CD4-positive, alpha-beta T cell treated with Interleukin-17A for 1 hour (primary cell): ENCODE results near the gene DCLRE1B.

Source experiments
- DNase-seq: peaks from one replicate; pipeline ENCODE4 v3.0.0-alpha.2; 2020

Gene DCLRE1B

DNA sequence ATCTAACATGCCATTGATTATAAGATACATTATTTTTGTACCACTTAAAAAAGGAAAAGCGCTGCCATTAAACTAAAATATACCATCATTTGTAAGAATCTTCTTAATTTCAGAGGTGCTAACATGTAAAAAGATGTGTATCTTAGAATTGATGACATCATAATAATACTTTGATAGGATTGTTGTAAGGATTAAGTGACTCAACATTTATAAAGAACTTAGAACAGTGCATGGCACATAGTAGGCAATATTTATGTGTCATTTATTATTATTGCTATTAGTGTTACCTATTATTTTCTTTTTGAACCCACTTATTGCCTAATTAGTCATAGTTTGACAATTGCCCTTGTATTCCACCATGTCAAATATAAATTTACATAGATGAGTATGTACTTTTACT lies 45.8 kb downstream of the DCLRE1B start:
- no peak for DNase-seq

DNA sequence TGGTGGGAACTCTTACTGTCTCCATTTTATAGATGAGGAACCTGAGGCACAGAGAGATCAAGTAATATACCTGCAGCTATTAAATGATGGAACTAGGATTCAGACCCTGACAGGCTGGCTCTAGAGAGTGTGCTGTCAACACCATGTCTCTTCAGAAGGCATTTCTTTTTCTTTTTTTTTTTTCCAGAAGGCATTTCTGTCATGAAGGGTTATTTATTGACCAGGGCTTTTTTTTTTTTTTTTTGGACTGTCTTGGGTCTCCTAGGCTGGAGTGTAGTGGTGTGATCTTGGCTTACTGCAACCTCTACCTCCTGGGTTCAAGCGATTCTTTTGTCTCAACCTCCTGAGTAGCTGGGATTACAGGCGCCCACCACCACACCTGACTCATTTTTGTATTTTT lies 46.6 kb downstream of the DCLRE1B start:
- DNase-seq: no peak

DNA sequence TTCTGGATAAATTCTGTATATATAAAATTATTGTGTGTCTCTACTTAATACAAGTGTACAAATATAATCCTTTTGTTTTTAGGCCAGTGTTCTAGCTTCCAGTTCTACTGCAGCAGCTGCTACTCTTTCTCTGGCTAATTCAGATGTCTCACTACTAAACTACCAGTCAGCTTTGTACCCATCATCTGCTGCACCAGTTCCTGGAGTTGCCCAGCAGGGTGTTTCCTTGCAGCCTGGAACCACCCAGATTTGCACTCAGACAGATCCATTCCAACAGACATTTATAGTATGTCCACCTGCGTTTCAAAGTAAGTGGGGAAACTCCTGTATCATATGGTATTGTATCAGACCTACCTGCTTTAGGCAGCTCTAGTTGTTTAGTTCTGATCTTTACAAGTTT lies 52.9 kb downstream of the DCLRE1B start:
- no peak for DNase-seq

DNA sequence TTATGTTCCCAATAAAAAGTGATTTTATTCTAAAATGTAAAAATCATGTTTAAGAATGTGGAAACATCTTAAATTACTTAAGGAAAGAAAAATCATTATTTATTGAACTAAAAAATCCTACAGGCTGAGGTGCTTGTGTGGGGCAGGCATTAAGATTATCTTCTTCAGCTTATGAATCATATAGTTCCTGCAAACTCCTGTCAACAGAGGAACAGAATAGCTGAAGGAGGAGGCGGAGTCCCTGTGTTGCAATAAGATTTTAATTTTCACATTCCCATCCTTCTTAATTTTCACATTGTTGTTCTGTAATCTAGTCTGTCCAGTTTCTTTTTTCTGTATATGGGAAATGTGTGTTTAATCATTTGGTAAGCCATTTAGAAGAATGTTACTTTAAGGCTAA lies 53.6 kb downstream of the DCLRE1B start:
- no peak for DNase-seq

DNA sequence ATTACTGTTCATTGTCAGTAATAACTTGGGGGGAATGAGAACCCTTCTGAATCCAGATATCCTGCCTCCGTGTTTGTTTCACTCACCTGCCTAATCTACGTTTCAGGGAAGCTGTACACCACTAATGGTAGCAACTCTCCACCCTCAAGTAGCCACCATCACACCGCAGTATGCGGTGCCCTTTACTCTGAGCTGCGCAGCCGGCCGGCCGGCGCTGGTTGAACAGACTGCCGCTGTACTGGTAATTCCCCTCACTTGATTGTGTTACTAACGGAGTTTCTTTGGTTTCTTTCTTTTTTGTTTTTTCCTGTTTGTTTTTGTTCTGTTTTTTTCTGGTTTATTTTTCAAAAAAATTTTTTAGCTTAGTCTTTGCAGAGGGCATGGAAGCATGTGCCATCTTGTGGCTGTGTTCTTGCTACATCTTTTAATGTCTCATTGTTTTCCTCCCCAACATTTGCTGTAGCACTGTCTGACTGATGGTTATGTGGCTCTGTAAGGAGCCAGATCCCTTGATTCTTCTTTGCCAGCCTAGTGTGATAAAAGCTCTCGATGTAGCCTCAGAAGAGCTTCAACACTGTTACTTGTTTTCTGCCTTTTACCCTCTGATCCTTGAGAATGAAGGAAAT lies 58.3 kb downstream of the DCLRE1B start:
- DNase-seq: no peak
